Hepatocyte (in vitro differentiated cells): Measurements from ENCODE around the gene PDLIM5. TPM values are rescaled to one million over a fixed set of nuclear protein-coding genes. Genes with fewer than 3 reads are reported as not detected.

Source experiments
- DNase-seq: peaks from one replicate; pipeline ENCODE4 v3.0.0-alpha.2; 2016; ENCODE audit warnings: low spot score
- H2AFZ ChIP-seq: fragments of 200-600 bp; sonication (generic); 2 replicates; pipeline ENCODE4 v1.6.0; 2016; ENCODE audit warnings: antibody characterized with exemption, mild to moderate bottlenecking
- H3K27ac ChIP-seq: fragments of 200-600 bp; sonication (generic); 2 replicates; pipeline ENCODE4 v1.5.1; 2016; ENCODE audit warnings: mild to moderate bottlenecking
- H3K27me3 ChIP-seq: fragments of 200-600 bp; sonication (generic); 2 replicates; pipeline ENCODE4 v1.6.1; 2016
- H3K36me3 ChIP-seq: fragments of 200-600 bp; sonication (generic); replicated peaks from 2 replicates; pipeline ENCODE4 v1.5.1; 2016; ENCODE audit warnings: low read depth; ENCODE audit not compliant: insufficient read depth
- H3K4me1 ChIP-seq: fragments of 200-600 bp; sonication (generic); 2 replicates; pipeline ENCODE4 v1.5.1; 2016; ENCODE audit warnings: mild to moderate bottlenecking, moderate library complexity; ENCODE audit not compliant: insufficient read depth
- H3K4me2 ChIP-seq: fragments of 200-600 bp; sonication (generic); 2 replicates; pipeline ENCODE4 v1.6.0; 2016
- H3K4me3 ChIP-seq: fragments of 200-600 bp; sonication (generic); 2 replicates; pipeline ENCODE4 v1.5.1; 2016; ENCODE audit warnings: mild to moderate bottlenecking
- H3K79me2 ChIP-seq: fragments of 200-600 bp; sonication (generic); 2 replicates; pipeline ENCODE4 v1.6.0; 2017; ENCODE audit warnings: mild to moderate bottlenecking
- H3K9me2 ChIP-seq: fragments of 200-600 bp; sonication (generic); replicated peaks from 2 replicates; pipeline ENCODE4 v1.6.0; 2017; ENCODE audit warnings: mild to moderate bottlenecking; ENCODE audit not compliant: insufficient read depth
- H3K9me3 ChIP-seq: fragments of 200-600 bp; sonication (generic); 2 replicates; pipeline ENCODE4 v1.5.1; 2016; ENCODE audit warnings: low read depth, mild to moderate bottlenecking
- H4K20me1 ChIP-seq: fragments of 200-600 bp; sonication (generic); 2 replicates; pipeline ENCODE4 v1.6.0; 2016; ENCODE audit warnings: mild to moderate bottlenecking; ENCODE audit not compliant: insufficient read depth, poor library complexity, severe bottlenecking
- CTCF ChIP-seq: fragments of 200-600 bp; sonication (generic); IDR thresholded peaks from 2 replicates; pipeline ENCODE4 v1.5.1; 2016; ENCODE audit warnings: antibody characterized with exemption, mild to moderate bottlenecking; ENCODE audit not compliant: poor library complexity
- EZH2 ChIP-seq: fragments of 200-600 bp; sonication (generic); IDR thresholded peaks from 2 replicates; pipeline ENCODE4 v1.6.1; 2016; ENCODE audit warnings: antibody characterized with exemption, mild to moderate bottlenecking, borderline replicate concordance
- EZH2phosphoT487 ChIP-seq: fragments of 200-600 bp; sonication (generic); IDR thresholded peaks from one replicate; pipeline ENCODE4 v1.6.1; 2018; ENCODE audit warnings: antibody characterized with exemption, mild to moderate bottlenecking, low read depth, moderate library complexity; ENCODE audit not compliant: unreplicated experiment, severe bottlenecking
- WGBS: methylation state at CpG from one replicate; pipeline ENCODE4 v1.1.6; 2016; ENCODE audit warnings: low lambda C conversion rate; ENCODE audit errors: missing lambda C conversion rate; 5-methylcytosine and 5-hydroxymethylcytosine counted together
- polyA plus RNA-seq: library from polyadenylated mRNA; unstranded; fragments of >200 nt; fragmentation: Nextera tagmentation; extraction: Ambion mirVana; gene quantifications from 2 replicates; pipeline ENCODE4 v1.2.1, GENCODE V29; 2016
- total RNA-seq: library from RNA; depleted of rRNA; stranded (reverse); fragments of >200 nt; gene quantifications from 2 replicates; pipeline ENCODE4 v1.2.3, GENCODE V29; 2014

PDLIM5 gene
- total and polyA plus RNA-seq, 2 experiments from 2014 or later: 97.1 to 121 TPM

GRCh38 chr4:94463771-94464170, 12.0 kb downstream of the PDLIM5 start:
- no peaks in the 10 kb centered on the region for H3K9me2 ChIP-seq
- H4K20me1 ChIP-seq: no peaks in the 10 kb centered on the region
- DNase-seq: no peak
- TF ChIP-seq CTCF: no peak
- TF ChIP-seq EZH2phosphoT487: no peak
- no peak for TF ChIP-seq EZH2
- WGBS: 88% methylated on average over 1 of the region's 1 CpG
- H3K79me2 ChIP-seq: peaks cover 97% of the 10 kb centered on the region
- H3K4me1 ChIP-seq: peaks cover 17% of the 10 kb centered on the region
- H3K36me3 ChIP-seq: no peaks in the 10 kb centered on the region
- no peak overlapping the region for H2AFZ ChIP-seq
- H3K4me2 ChIP-seq: no peak overlapping the region
- no peaks in the 10 kb centered on the region for H3K27me3 ChIP-seq
- H3K9me3 ChIP-seq: no peaks in the 10 kb centered on the region
- H3K4me3 ChIP-seq: no peak overlapping the region
- H3K27ac ChIP-seq: no peak overlapping the region

DNA sequence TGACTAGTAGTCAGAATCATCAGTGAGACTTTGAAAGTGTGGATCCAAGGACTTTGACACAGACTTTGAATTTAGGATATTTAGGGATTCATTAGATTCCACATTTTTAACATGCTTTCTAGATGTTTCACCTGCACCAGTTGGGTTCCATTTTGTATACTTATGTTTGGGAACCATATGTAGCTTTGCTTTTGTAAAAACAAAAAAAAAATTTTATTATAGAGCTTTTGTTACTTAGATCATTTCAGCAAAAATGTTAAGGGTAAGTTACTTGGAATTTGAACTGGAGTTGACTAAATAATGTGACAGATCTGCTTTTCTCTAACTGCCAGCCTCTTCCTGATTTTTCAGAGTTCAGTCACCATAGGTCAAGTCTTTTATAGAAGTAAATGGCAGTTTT, 14.6 kb downstream of the PDLIM5 start:
- no peaks in the 10 kb centered on the region for H3K27me3 ChIP-seq
- H3K9me2 ChIP-seq: no peaks in the 10 kb centered on the region
- DNase-seq: no peak
- H3K36me3 ChIP-seq: no peaks in the 10 kb centered on the region
- no peaks in the 10 kb centered on the region for H3K9me3 ChIP-seq
- no peak overlapping the region for H3K4me3 ChIP-seq
- peaks cover 5% of the 10 kb centered on the region for H3K4me1 ChIP-seq
- H3K4me2 ChIP-seq: no peak overlapping the region
- TF ChIP-seq EZH2phosphoT487: no peak
- TF ChIP-seq EZH2: no peak
- no peak for TF ChIP-seq CTCF
- peaks cover 90% of the 10 kb centered on the region for H3K79me2 ChIP-seq
- no peaks in the 10 kb centered on the region for H4K20me1 ChIP-seq
- peak overlapping the region; percentile 17 for H3K27ac ChIP-seq
- no peak overlapping the region for H2AFZ ChIP-seq

- Histone ChIP-seq H3K4me1 (peaks cover 6% of the 10 kb centered on the region), H4K20me1 (no peaks in the 10 kb centered on the region), H3K79me2 (peaks cover 87% of the 10 kb centered on the region), H3K36me3 (no peaks in the 10 kb centered on the region), H3K9me3 (no peaks in the 10 kb centered on the region), H3K4me3 (no peak overlapping the region), H3K9me2 (no peaks in the 10 kb centered on the region), H2AFZ (no peak overlapping the region), H3K27ac (peak overlapping the region; percentile 17), H3K4me2 (no peak overlapping the region), H3K27me3 (no peaks in the 10 kb centered on the region)
- TF ChIP-seq EZH2phosphoT487: no peak
- no peak for TF ChIP-seq EZH2
- no peak for TF ChIP-seq CTCF
- no peak for DNase-seq
- 61% methylated on average over 2 of the region's 2 CpGs for WGBS
These were observed 15.2 kb downstream of the PDLIM5 start for GRCh38 chr4:94466923-94467322.

DNA sequence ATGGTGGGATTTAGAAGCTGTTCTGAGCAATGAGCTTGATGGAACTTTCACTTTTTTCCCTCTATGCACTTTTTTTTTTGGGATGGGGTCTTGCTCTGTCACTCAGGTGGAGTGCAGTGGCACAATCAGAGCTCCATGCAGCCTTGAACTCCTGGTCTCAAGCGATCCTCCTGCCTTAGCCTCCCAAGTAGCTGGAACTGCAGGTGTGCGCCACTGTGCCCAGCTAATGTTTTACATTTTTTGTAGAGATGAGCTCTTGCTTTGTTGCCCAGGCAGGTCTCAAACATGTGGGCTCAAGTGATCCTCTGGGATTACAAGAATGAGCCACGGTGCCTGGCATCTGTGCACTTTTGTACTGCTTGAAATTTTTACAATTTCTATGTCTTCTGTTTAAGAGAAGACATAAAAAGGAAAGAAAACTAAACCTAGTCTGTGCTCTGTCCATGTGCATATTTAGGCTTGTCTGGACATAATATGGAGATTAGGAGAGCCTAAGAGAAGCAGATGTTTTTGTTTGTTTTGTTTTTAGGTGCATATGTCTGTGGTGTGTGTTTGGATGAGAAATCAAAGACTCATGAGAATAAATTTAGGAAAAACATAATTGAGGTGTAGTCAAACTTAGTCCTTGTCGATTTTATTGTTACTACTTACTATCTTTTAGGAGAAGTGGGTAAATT, 16.5 kb downstream of the PDLIM5 start:
- H3K4me2 ChIP-seq: no peak overlapping the region
- H3K4me3 ChIP-seq: no peak overlapping the region
- no peaks in the 10 kb centered on the region for H3K9me3 ChIP-seq
- H4K20me1 ChIP-seq: no peaks in the 10 kb centered on the region
- WGBS: 92% methylated on average over 4 of the region's 4 CpGs
- TF ChIP-seq EZH2phosphoT487 (no peak), EZH2 (no peak), CTCF (no peak)
- peak overlapping the region; percentile 3 for H3K27ac ChIP-seq
- no peak for DNase-seq
- no peaks in the 10 kb centered on the region for H3K27me3 ChIP-seq
- peaks cover 20% of the 10 kb centered on the region for H3K4me1 ChIP-seq
- peaks cover 82% of the 10 kb centered on the region for H3K79me2 ChIP-seq
- no peak overlapping the region for H2AFZ ChIP-seq
- H3K36me3 ChIP-seq: no peaks in the 10 kb centered on the region
- no peaks in the 10 kb centered on the region for H3K9me2 ChIP-seq
